ENCODE measurements around the gene ZBTB34.

DNA sequence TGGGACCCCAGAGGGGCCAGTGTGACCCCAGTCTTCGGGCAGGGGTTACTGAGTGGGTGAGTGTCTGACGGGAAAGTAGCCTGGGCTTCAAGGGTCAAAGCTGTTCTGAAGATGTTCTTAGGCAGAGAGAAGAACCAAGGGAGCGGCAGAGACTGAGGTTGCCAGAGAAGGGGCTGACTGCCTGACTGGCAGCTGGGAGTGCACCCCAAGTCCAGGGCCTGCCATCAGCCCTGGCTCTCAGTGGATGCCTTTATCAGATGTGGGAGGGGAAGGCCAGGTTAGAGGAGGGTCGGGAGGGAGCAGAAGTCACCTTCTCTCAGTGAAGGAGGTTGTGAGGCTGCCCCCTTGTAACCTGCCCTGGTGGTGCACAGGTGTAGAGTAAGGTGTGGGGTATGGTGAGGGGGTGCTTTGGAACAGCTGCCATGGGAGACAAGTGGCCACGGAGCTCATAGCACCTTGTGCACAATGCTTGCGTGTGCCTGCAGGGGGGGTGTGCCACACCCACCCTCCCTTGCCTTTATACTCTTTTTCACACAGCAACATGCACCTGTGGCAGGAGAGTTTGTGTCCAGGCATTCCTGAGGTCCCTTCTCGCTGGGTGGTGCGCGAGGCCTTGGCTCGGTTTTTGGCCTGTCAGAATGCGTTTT lies 73.0 kb downstream of the ZBTB34 start:
- TF ChIP-seq POLR2A (IDR thresholded peaks at IDR 0.05; ENCODE audit: low read depth, low read length) (no peak), CHD1 (IDR thresholded peaks at IDR 0.05; ENCODE audit: low read depth, low read length) (no peak), CEBPB (IDR thresholded peaks at IDR 0.05; ENCODE audit: low read depth, low read length) (no peak), FOS (IDR thresholded peaks at IDR 0.05; ENCODE audit: low read depth, low read length) (no peak), MXI1 (IDR thresholded peaks at IDR 0.05; ENCODE audit: borderline replicate concordance, low read depth, low read length) (no peak), BHLHE40 (IDR thresholded peaks at IDR 0.05; ENCODE audit: low read depth, low read length) (no peak), RFX5 (IDR thresholded peaks at IDR 0.05; ENCODE audit: low read depth, low read length) (no peak), NFE2L2 (IDR thresholded peaks at IDR 0.05; ENCODE audit: low read depth, low read length) (no peak)
- TF ChIP-seq, protein P1, sequence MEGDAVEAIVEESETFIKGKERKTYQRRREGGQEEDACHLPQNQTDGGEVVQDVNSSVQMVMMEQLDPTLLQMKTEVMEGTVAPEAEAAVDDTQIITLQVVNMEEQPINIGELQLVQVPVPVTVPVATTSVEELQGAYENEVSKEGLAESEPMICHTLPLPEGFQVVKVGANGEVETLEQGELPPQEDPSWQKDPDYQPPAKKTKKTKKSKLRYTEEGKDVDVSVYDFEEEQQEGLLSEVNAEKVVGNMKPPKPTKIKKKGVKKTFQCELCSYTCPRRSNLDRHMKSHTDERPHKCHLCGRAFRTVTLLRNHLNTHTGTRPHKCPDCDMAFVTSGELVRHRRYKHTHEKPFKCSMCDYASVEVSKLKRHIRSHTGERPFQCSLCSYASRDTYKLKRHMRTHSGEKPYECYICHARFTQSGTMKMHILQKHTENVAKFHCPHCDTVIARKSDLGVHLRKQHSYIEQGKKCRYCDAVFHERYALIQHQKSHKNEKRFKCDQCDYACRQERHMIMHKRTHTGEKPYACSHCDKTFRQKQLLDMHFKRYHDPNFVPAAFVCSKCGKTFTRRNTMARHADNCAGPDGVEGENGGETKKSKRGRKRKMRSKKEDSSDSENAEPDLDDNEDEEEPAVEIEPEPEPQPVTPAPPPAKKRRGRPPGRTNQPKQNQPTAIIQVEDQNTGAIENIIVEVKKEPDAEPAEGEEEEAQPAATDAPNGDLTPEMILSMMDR (conservative IDR thresholded peaks at IDR 0.05; ENCODE audit: low read depth, low read length): no peak
